Activated effector memory CD4-positive, alpha-beta T cell treated with Interleukin-2 at 50 U/mL for 16 hours (primary cell): ENCODE data around the gene LAIR1.
"Not testable (repeated sequence)": the region's sequence is repeated elsewhere in the genome, so short reads cannot be mapped to it uniquely, and the experiment has no call there.

Experiments used
- DNase-seq: peaks from one replicate; pipeline ENCODE4 v3.0.0-alpha.2; 2020

LAIR1 gene

GRCh38 chr19:54339646-54340358 lies 24.9 kb downstream of the LAIR1 start:
- no peak for DNase-seq

- no peak for DNase-seq
Observed at GRCh38 chr19:54338521-54338920, 26.2 kb downstream of the LAIR1 start.

- DNase-seq: no peak
Observed at GRCh38 chr19:54337858-54338230, 26.9 kb downstream of the LAIR1 start.

- DNase-seq: no peak
Observed at GRCh38 chr19:54336893-54337857, 27.6 kb downstream of the LAIR1 start.

GRCh38 chr19:54335979-54336892 lies 28.5 kb downstream of the LAIR1 start:
- no peak for DNase-seq

GRCh38 chr19:54335164-54335563 lies 29.6 kb downstream of the LAIR1 start:
- no peak for DNase-seq

GRCh38 chr19:54333586-54334298 lies 31.0 kb downstream of the LAIR1 start:
- DNase-seq: no peak

- no peak for DNase-seq
Observed at GRCh38 chr19:54332149-54332548, 32.6 kb downstream of the LAIR1 start.

GRCh38 chr19:54331626-54332025 lies 33.1 kb downstream of the LAIR1 start:
- no peak for DNase-seq

GRCh38 chr19:54329476-54330165 lies 35.1 kb downstream of the LAIR1 start:
- DNase-seq: no peak

- not testable (repeated sequence) for DNase-seq
Observed at GRCh38 chr19:54328781-54329180, 36.0 kb downstream of the LAIR1 start.

- DNase-seq: no peak
Observed at GRCh38 chr19:54325631-54326030, 39.1 kb downstream of the LAIR1 start.

- peak; percentile 5 for DNase-seq
Observed at GRCh38 chr19:54325194-54325621, 39.5 kb downstream of the LAIR1 start.

- DNase-seq: no peak
Observed at GRCh38 chr19:54324071-54324470, 40.7 kb downstream of the LAIR1 start.

- DNase-seq: not testable (repeated sequence)
Observed at GRCh38 chr19:54322934-54323333, 41.8 kb downstream of the LAIR1 start.

- not testable (repeated sequence) for DNase-seq
Observed at GRCh38 chr19:54322295-54322694, 42.4 kb downstream of the LAIR1 start.

GRCh38 chr19:54319892-54320670 lies 44.6 kb downstream of the LAIR1 start:
- no peak for DNase-seq

- DNase-seq: no peak
Observed at GRCh38 chr19:54319049-54319448, 45.7 kb downstream of the LAIR1 start.

- no peak for DNase-seq
Observed at GRCh38 chr19:54317965-54318240, 46.8 kb downstream of the LAIR1 start.

- DNase-seq: no peak
Observed at GRCh38 chr19:54317108-54317964, 47.4 kb downstream of the LAIR1 start.
